ENCODE measurements around the gene LYSMD1.

DNA sequence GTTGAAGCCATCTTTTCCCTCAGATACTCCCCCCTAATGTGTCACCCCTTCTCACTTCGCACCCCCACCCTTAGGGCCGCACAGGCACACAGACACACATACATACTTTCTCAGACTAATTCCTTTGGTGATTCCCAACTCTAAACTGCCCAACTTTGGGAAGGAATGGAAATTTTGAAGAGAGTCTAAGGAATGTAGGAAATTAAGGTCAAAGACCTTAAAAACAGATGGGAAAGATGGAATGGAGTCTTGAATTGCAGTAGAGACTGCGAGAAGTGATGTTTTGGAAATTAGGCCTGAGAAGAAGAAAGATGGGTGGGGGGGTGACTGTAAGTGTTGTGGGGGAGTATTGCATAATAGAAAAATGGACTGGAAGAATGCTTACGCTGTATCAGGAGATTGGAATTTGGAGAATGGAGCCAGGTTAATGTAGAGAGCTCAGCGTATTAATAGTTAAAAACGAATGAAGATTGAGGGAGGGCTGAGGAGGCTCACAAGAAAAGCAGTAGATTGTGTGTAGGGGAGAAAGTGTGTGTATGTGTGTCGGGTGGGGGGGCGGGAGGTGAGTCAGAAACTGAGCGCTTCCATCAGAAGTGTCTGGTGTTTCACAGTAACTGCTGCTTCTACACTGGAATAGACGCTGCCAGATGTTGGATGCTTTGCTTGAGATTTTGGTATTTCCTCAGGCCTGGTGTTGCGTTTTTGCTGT is 34.3 kb upstream of the LYSMD1 start:
- TF ChIP-seq, protein P1, sequence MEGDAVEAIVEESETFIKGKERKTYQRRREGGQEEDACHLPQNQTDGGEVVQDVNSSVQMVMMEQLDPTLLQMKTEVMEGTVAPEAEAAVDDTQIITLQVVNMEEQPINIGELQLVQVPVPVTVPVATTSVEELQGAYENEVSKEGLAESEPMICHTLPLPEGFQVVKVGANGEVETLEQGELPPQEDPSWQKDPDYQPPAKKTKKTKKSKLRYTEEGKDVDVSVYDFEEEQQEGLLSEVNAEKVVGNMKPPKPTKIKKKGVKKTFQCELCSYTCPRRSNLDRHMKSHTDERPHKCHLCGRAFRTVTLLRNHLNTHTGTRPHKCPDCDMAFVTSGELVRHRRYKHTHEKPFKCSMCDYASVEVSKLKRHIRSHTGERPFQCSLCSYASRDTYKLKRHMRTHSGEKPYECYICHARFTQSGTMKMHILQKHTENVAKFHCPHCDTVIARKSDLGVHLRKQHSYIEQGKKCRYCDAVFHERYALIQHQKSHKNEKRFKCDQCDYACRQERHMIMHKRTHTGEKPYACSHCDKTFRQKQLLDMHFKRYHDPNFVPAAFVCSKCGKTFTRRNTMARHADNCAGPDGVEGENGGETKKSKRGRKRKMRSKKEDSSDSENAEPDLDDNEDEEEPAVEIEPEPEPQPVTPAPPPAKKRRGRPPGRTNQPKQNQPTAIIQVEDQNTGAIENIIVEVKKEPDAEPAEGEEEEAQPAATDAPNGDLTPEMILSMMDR (IDR thresholded peaks at IDR 0.05 in 4 of 5, conservative IDR thresholded peaks at IDR 0.05 in 1 of 5) = no peak
- no peak for TF ChIP-seq POLR2A (IDR thresholded peaks at IDR 0.05)
